H1 (cell line): ENCODE measurements around the gene PPIF. TPM values are rescaled to one million over a fixed set of nuclear protein-coding genes. Genes with fewer than 3 reads are reported as not detected.

Experiments used
- CTCF ChIA-PET: fragments of 300-600 bp; sonication (Branson Sonifier 250); formaldehyde crosslinking; loops from one replicate; lab custom pipeline; 2021; ENCODE audit not compliant: partially characterized antibody; lab: Charles Lee
- POLR2A ChIA-PET: fragments of 300-600 bp; sonication (Branson Sonifier 250); formaldehyde crosslinking; loops from one replicate; lab custom pipeline; 2021; ENCODE audit warnings: inconsistent platforms; ENCODE audit not compliant: partially characterized antibody; lab: Charles Lee
- DNase-seq, 2 experiments: peaks; one replicate each; pipeline versions ENCODE4 v3.0.0 to v3.0.0-alpha.2; 2010 to 2022; ENCODE audit warnings: low spot score in 2 of 2, low read depth in 1 of 2, mixed read lengths in 1 of 2
- FAIRE-seq: peaks from 2 replicates; lab custom pipeline; 2011; peaks lifted over from hg19 to GRCh38; lab: Jason Lieb, UNC
- H2AFZ ChIP-seq: 2 replicates; pipeline ENCODE4 v1.8.1; 2012; ENCODE audit warnings: low read length, inconsistent platforms
- H2AK5ac ChIP-seq: 2 replicates; pipeline ENCODE4 v1.6.1; 2013; ENCODE audit warnings: low read depth, low read length
- H2BK120ac ChIP-seq: replicated peaks from 2 replicates; pipeline ENCODE3; 2013; ENCODE audit warnings: low read depth, low read length, inconsistent platforms
- H2BK12ac ChIP-seq: 2 replicates; pipeline ENCODE4 v1.6.1; 2013; ENCODE audit warnings: low read depth, low read length
- H2BK15ac ChIP-seq: 2 replicates; pipeline ENCODE4 v1.6.1; 2013; ENCODE audit warnings: low read length
- H2BK20ac ChIP-seq: 2 replicates; pipeline ENCODE4 v1.6.1; 2013; ENCODE audit warnings: low read length
- H2BK5ac ChIP-seq: 2 replicates; pipeline ENCODE4 v1.6.1; 2013; ENCODE audit warnings: low read depth, low read length
- H3K14ac ChIP-seq: 2 replicates; pipeline ENCODE4 v1.6.1; 2013; ENCODE audit warnings: inconsistent platforms; ENCODE audit not compliant: insufficient read length
- H3K18ac ChIP-seq: 2 replicates; pipeline ENCODE4 v1.6.1; 2013; ENCODE audit warnings: low read length; ENCODE audit errors: extremely low read depth
- H3K23ac ChIP-seq: 2 replicates; pipeline ENCODE4 v1.6.1; 2013; ENCODE audit warnings: inconsistent platforms; ENCODE audit not compliant: insufficient read length
- H3K23me2 ChIP-seq: 2 replicates; pipeline ENCODE4 v1.6.1; 2013; ENCODE audit warnings: low read depth, low read length
- H3K27ac ChIP-seq: 2 replicates; pipeline ENCODE4 v1.6.1; 2011; ENCODE audit warnings: low read depth, low read length, inconsistent platforms
- H3K27me3 ChIP-seq, 4 experiments: replicated peaks in 1 of 4; 1 replicate in 1 of 4; 2 replicates in 3 of 4; pipeline versions ENCODE4 v1.6.1 to v1.8.1; 2011 to 2013; ENCODE audit warnings: low read length in 3 of 4, mild to moderate bottlenecking in 3 of 4, inconsistent platforms in 2 of 4, mixed read lengths in 2 of 4, moderate library complexity in 1 of 4; ENCODE audit not compliant: control insufficient read depth in 3 of 4, insufficient read depth in 3 of 4; ENCODE audit errors: extremely low read depth in 1 of 4
- H3K36me3 ChIP-seq, 4 experiments: 2 replicates each; pipeline versions ENCODE4 v1.6.1 to v1.8.1; 2011 to 2013; ENCODE audit warnings: mild to moderate bottlenecking in 4 of 4, low read length in 3 of 4, moderate library complexity in 2 of 4, control low read depth in 1 of 4, inconsistent platforms in 1 of 4; ENCODE audit not compliant: insufficient read depth in 4 of 4, control insufficient read depth in 2 of 4
- H3K4ac ChIP-seq: replicated peaks from 2 replicates; pipeline ENCODE3; 2013; ENCODE audit warnings: low read length, low read depth, mixed read lengths, inconsistent platforms; ENCODE audit not compliant: insufficient read length
- H3K4me1 ChIP-seq, 4 experiments: replicated peaks in 1 of 4; 1 replicate in 1 of 4; 2 replicates in 3 of 4; pipeline versions ENCODE4 v1.6.1 to v1.8.1; 2011 to 2013; ENCODE audit warnings: low read length in 3 of 4, inconsistent platforms in 2 of 4, mixed read lengths in 1 of 4; ENCODE audit not compliant: insufficient read depth in 4 of 4, control insufficient read depth in 3 of 4
- H3K4me2 ChIP-seq, 2 experiments: 2 replicates each; pipeline versions ENCODE4 v1.6.1 to v1.8.1; 2011 to 2013; ENCODE audit warnings: low read depth in 2 of 2, low read length in 2 of 2, control low read depth in 1 of 2, inconsistent platforms in 1 of 2, mild to moderate bottlenecking in 1 of 2; ENCODE audit not compliant: insufficient read depth in 1 of 2
- H3K4me3 ChIP-seq, 4 experiments: fragments of 200-600, 300-600 bp in 1 of 4; sonication (generic), shearing (Covaris generic), sonication (Bioruptor Twin) in 1 of 4; 2 replicates each; pipeline versions ENCODE4 v1.5.1 to v1.8.1; 2011 to 2016; ENCODE audit warnings: low read length in 4 of 4, low read depth in 3 of 4, control low read depth in 2 of 4, inconsistent platforms in 2 of 4, mild to moderate bottlenecking in 2 of 4, mixed read lengths in 1 of 4, moderate library complexity in 1 of 4; ENCODE audit not compliant: insufficient read depth in 2 of 4; ENCODE audit errors: extremely low read depth in 1 of 4
- H3K56ac ChIP-seq: replicated peaks from 2 replicates; pipeline ENCODE3; 2013; ENCODE audit warnings: low read depth, mild to moderate bottlenecking, mixed read lengths, low read length, inconsistent platforms; ENCODE audit not compliant: insufficient read length
- H3K79me1 ChIP-seq: 2 replicates; pipeline ENCODE4 v1.6.1; 2013; ENCODE audit warnings: low read depth, low read length, control low read depth
- H3K79me2 ChIP-seq, 2 experiments: 2 replicates each; pipeline versions ENCODE4 v1.6.1 to v1.8.1; 2012 to 2013; ENCODE audit warnings: low read length in 2 of 2, mild to moderate bottlenecking in 2 of 2, inconsistent platforms in 1 of 2; ENCODE audit not compliant: insufficient read depth in 2 of 2, control insufficient read depth in 1 of 2
- H3K9ac ChIP-seq, 4 experiments: replicated peaks in 1 of 4; 1 replicate in 1 of 4; 2 replicates in 3 of 4; pipeline versions ENCODE4 v1.6.1 to v1.8.1; 2011 to 2013; ENCODE audit warnings: low read depth in 3 of 4, low read length in 3 of 4, control low read depth in 2 of 4, mild to moderate bottlenecking in 2 of 4, moderate library complexity in 2 of 4, inconsistent platforms in 1 of 4; ENCODE audit errors: extremely low read depth in 1 of 4
- H3K9me3 ChIP-seq, 2 experiments: 2 replicates each; pipeline versions ENCODE4 v1.6.1 to v1.8.1; 2012 to 2013; ENCODE audit warnings: mild to moderate bottlenecking in 2 of 2, moderate library complexity in 2 of 2, control low read depth in 1 of 2, inconsistent platforms in 1 of 2, low read depth in 1 of 2, low read length in 1 of 2, mixed read lengths in 1 of 2; ENCODE audit not compliant: insufficient read depth in 2 of 2
- H4K20me1 ChIP-seq, 2 experiments: replicated peaks in 1 of 2; 2 replicates each; pipeline versions ENCODE3 to v1.8.1; 2011 to 2013; ENCODE audit warnings: inconsistent platforms in 2 of 2, low read length in 2 of 2, mild to moderate bottlenecking in 1 of 2; ENCODE audit not compliant: insufficient read depth in 2 of 2, control insufficient read depth in 1 of 2
- H4K5ac ChIP-seq: 2 replicates; pipeline ENCODE4 v1.6.1; 2013; ENCODE audit warnings: low read length, low read depth, mixed read lengths, inconsistent platforms; ENCODE audit not compliant: insufficient read length
- H4K8ac ChIP-seq: 2 replicates; pipeline ENCODE4 v1.8.0; 2013; ENCODE audit warnings: mild to moderate bottlenecking, moderate library complexity, low read length, inconsistent platforms; ENCODE audit not compliant: insufficient read depth; ENCODE audit errors: extremely low read depth
- H4K91ac ChIP-seq: replicated peaks from 2 replicates; pipeline ENCODE3; 2013; ENCODE audit warnings: low read length, mixed read lengths, inconsistent platforms; ENCODE audit not compliant: insufficient read length
- CTCF ChIP-seq, 3 experiments: IDR thresholded peaks; 1 replicate in 2 of 3; 2 replicates in 1 of 3; pipeline versions ENCODE4 v1.5.1 to v1.6.1; 2011; ENCODE audit warnings: low read length in 3 of 3, mild to moderate bottlenecking in 3 of 3, inconsistent platforms in 2 of 3, low read depth in 1 of 3, moderate library complexity in 1 of 3; ENCODE audit not compliant: insufficient read depth in 1 of 3; ENCODE audit errors: control extremely low read depth in 1 of 3
- POU5F1 ChIP-seq: IDR thresholded peaks from 2 replicates; pipeline ENCODE4 v1.6.1; 2011; ENCODE audit warnings: low read depth, mild to moderate bottlenecking, low read length, moderate library complexity
- RBBP5 ChIP-seq: IDR thresholded peaks from 2 replicates; pipeline ENCODE4 v1.7.1; 2012; ENCODE audit warnings: low read depth, mild to moderate bottlenecking, inconsistent platforms, low read length, moderate library complexity, borderline replicate concordance
- RXRA ChIP-seq: IDR thresholded peaks from 2 replicates; pipeline ENCODE4 v1.6.1; 2011; ENCODE audit warnings: low read depth, mild to moderate bottlenecking, low read length, moderate library complexity; ENCODE audit not compliant: insufficient read depth
- SIX5 ChIP-seq: IDR thresholded peaks from 2 replicates; pipeline ENCODE4 v1.6.1; 2011; ENCODE audit warnings: mild to moderate bottlenecking, low read depth, low read length
- SP4 ChIP-seq: IDR thresholded peaks from 2 replicates; pipeline ENCODE4 v1.6.1; 2012; ENCODE audit warnings: low read length, inconsistent platforms
- TAF1 ChIP-seq: IDR thresholded peaks from 2 replicates; pipeline ENCODE4 v1.6.1; 2011; ENCODE audit warnings: mild to moderate bottlenecking, low read depth, low read length
- TEAD4 ChIP-seq: IDR thresholded peaks from 2 replicates; pipeline ENCODE4 v1.6.1; 2012; ENCODE audit warnings: low read depth, low read length, inconsistent platforms, mixed read lengths
- USF2 ChIP-seq: IDR thresholded peaks from 2 replicates; pipeline ENCODE4 v1.6.1; 2011; ENCODE audit warnings: low read length, improper control_type of control experiment
- YY1 ChIP-seq: IDR thresholded peaks from 2 replicates; pipeline ENCODE4 v1.6.1; 2011; ENCODE audit warnings: low read depth, mild to moderate bottlenecking, low read length
- WGBS, 2 experiments: shearing (Covaris generic) in 1 of 2; methylation state at CpG; one replicate each; pipeline versions ENCODE4 v1.1.6 to v1.1.7; 2013 to 2015; ENCODE audit warnings: low lambda C conversion rate in 2 of 2, mixed read lengths in 2 of 2, inconsistent platforms in 1 of 2, low coverage in 1 of 2, missing lambda C conversion rate in 1 of 2; ENCODE audit not compliant: insufficient replicate concordance in 2 of 2, insufficient coverage in 1 of 2, insufficient read length in 1 of 2; ENCODE audit errors: extremely low coverage in 1 of 2, missing lambda C conversion rate in 1 of 2; 5-methylcytosine and 5-hydroxymethylcytosine counted together
- polyA plus RNA-seq, 7 experiments: library from polyadenylated mRNA; depleted of rRNA in 3 of 7; stranded (reverse) in 5 of 7; unstranded in 2 of 7; fragments of >200 nt in 5 of 7; fragments of 200-250 nt in 2 of 7; gene quantifications; 1 replicate in 5 of 7; 2 replicates in 1 of 7; 4 replicates in 1 of 7; pipeline versions ENCODE4 v1.2.1 to v1.2.3, GENCODE V29; 2011 to 2013; ENCODE audit warnings: missing spikeins in 2 of 7, mixed read lengths in 2 of 7
- total RNA-seq: library from RNA; stranded (reverse); fragmentation: NEBNext Ultra II Directional; extraction: Animal tissue kit (Norgen Biotek cat#: 25700); gene quantifications from 2 replicates; pipeline ENCODE4 v1.2.1, GENCODE V29; 2021

PPIF gene
- total and polyA plus RNA-seq, 2 of the 8 experiments (the other 6 are each of a cell fraction or from before 2014, with no cell fraction given) = 70.2 to 77.6 TPM

GRCh38 chr10:79384773-79385391 is 37.6 kb downstream of the PPIF start:
- no peak overlapping the region for H2BK20ac ChIP-seq
- H3K4me3 ChIP-seq = no peak overlapping the region
- H4K20me1 ChIP-seq = no peaks in the 10 kb centered on the region
- H3K4me1 ChIP-seq = peaks cover 0 to 6% (median 1%) of the 10 kb centered on the region in 4 experiments; a peak in 2 of 7 replicates
- no peaks in the 10 kb centered on the region for H3K27me3 ChIP-seq
- no peak overlapping the region for H4K91ac ChIP-seq
- DNase-seq (no peak), FAIRE-seq (no peak)
- no peak overlapping the region for H2BK12ac ChIP-seq
- no peak overlapping the region for H3K18ac ChIP-seq
- no peak overlapping the region for H3K9ac ChIP-seq
- no peaks in the 10 kb centered on the region for H3K23me2 ChIP-seq
- 84% methylated on average over 12 of the region's 14 CpGs; no CpG with 5 or more reads in 1 of the 2 experiments for WGBS, 2 experiments
- no peak overlapping the region for H3K56ac ChIP-seq
- H3K9me3 ChIP-seq = no peaks in the 10 kb centered on the region
- H2BK15ac ChIP-seq = no peak overlapping the region
- no peak overlapping the region for H2BK120ac ChIP-seq
- H3K79me1 ChIP-seq = no peaks in the 10 kb centered on the region
- H3K79me2 ChIP-seq = no peaks in the 10 kb centered on the region
- POLR2A ChIA-PET = no interaction called here
- H3K4ac ChIP-seq = no peak overlapping the region
- no peak overlapping the region for H2AK5ac ChIP-seq
- H2BK5ac ChIP-seq = no peak overlapping the region
- CTCF ChIA-PET = interaction anchor here (0.6 to 3.0 kb wide), 11 partner anchors 11 to 182 kb away, joined by 3 to 23 read pairs (median 4); no protein-coding TSS in a partner anchor
- H3K23ac ChIP-seq = no peak overlapping the region
- H3K14ac ChIP-seq = no peak overlapping the region
- no peak overlapping the region for H4K5ac ChIP-seq
- no peak overlapping the region for H2AFZ ChIP-seq
- no peak overlapping the region for H3K4me2 ChIP-seq
- H3K36me3 ChIP-seq = no peaks in the 10 kb centered on the region
- H3K27ac ChIP-seq = no peak overlapping the region
- H4K8ac ChIP-seq = no peak overlapping the region
- TF ChIP-seq RBBP5 (no peak), TAF1 (no peak), TEAD4 (no peak), RXRA (no peak), SIX5 (no peak), YY1 (no peak), SP4 (no peak), CTCF (IDR thresholded peaks at IDR 0.05; ENCODE audit: control extremely low read depth in 1 of 3, insufficient read depth in 1 of 3, low read depth in 1 of 3, low read length in 3 of 3) (no peak), POU5F1 (no peak), USF2 (no peak)
